Memory B cell (primary cell): ENCODE results near the gene SNX18.

Experiments used
- ATAC-seq: fragments of 150-1000 bp; cut with Tn5 transposase; 2 replicates; pipeline ENCODE4 v1.10.0; 2021; ENCODE audit warnings: low read depth, mild to moderate bottlenecking, moderate library complexity
- DNase-seq, 2 donors: peaks; one replicate each; pipeline ENCODE4 v3.0.0; 2022; ENCODE audit warnings: low spot score in 2 of 2
- H3K27ac Mint-ChIP-seq: one replicate; pipeline ENCODE4 v1.8.0; 2022; ENCODE audit warnings: mild to moderate bottlenecking, moderate library complexity, mixed read lengths
- H3K27me3 Mint-ChIP-seq: one replicate; pipeline ENCODE4 v1.8.0; 2022; ENCODE audit warnings: mixed read lengths
- H3K36me3 Mint-ChIP-seq: one replicate; pipeline ENCODE4 v1.8.0; 2022; ENCODE audit warnings: mild to moderate bottlenecking, mixed read lengths
- H3K4me1 Mint-ChIP-seq: one replicate; pipeline ENCODE4 v1.8.0; 2022; ENCODE audit warnings: mixed read lengths
- H3K4me3 Mint-ChIP-seq: one replicate; pipeline ENCODE4 v1.8.0; 2022; ENCODE audit warnings: mild to moderate bottlenecking, moderate library complexity, mixed read lengths
- H3K9me3 Mint-ChIP-seq: one replicate; pipeline ENCODE4 v1.8.0; 2022; ENCODE audit warnings: mixed read lengths

The SNX18 gene

DNA sequence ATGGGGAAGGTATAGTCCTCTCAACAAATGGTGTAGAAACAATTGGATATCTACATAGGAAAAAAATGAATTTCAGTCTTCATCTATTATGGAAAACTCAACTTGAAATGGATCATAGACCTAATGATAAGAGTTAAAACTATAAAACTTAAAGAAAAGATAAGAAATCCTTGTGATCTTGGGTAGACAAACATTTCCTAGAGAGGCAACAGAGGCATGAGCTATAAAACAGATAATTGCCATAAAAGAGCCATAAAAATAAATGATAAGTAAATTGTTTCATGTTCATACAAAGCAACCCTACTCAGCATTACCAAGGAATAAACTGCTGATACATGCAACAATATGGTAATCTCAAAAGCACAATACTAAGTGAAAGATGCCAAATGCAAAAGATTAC, 76.2 kb downstream of the SNX18 start:
- Mint-ChIP-seq H3K27me3 (peaks cover 2% of the 10 kb centered on the region), H3K9me3 (peaks cover 10% of the 10 kb centered on the region), H3K4me1 (peaks cover 9% of the 10 kb centered on the region), H3K27ac (no peak overlapping the region), H3K4me3 (no peak overlapping the region), H3K36me3 (peaks cover 11% of the 10 kb centered on the region)
- no peak for ATAC-seq
- DNase-seq = no peak

DNA sequence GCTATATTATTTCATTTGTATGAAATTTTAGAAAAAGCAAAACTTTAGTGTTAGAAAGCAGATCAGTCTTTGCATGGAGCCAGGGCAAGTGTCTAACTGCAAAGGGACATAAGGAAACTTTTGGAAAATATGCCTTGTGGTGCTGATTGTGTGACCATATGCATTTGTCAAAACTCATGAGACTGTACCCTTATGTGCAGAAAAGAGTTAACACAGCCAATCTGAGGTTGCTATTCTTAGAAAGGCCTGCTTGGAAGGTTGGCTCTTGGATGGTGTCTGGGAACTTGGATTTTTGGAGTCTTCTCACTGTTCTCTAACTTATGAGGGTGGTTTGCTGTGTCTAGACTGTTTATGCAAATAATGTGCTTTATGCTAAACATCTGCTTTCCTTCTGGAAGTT, 76.6 kb downstream of the SNX18 start:
- Mint-ChIP-seq H3K27me3 (peaks cover 2% of the 10 kb centered on the region), H3K9me3 (peaks cover 10% of the 10 kb centered on the region), H3K36me3 (peaks cover 13% of the 10 kb centered on the region), H3K4me3 (no peak overlapping the region), H3K4me1 (peaks cover 9% of the 10 kb centered on the region), H3K27ac (no peak overlapping the region)
- DNase-seq (no peak), ATAC-seq (no peak)

DNA sequence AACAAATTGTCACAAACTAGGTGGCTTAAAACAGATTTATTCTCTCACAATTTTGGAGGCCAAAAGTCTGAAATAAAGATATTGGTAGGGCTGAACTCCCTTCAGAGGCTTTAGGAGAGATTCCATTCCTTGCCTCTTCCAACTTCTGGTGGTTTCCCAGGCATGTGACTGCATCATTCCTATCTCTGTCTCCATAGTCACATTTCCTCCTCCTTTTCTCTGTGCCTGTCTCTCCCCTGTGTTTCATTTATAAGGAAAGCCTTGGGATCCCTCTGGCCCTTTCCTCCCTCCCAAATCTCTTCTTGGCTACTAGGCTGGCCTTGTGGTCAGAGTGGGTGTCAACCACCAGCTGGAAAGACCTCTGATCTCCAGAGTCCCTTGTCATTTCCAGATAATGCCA, 78.2 kb downstream of the SNX18 start:
- Mint-ChIP-seq H3K27ac (no peak overlapping the region), H3K9me3 (peaks cover 10% of the 10 kb centered on the region), H3K36me3 (peaks cover 13% of the 10 kb centered on the region), H3K4me3 (no peak overlapping the region), H3K4me1 (peaks cover 4% of the 10 kb centered on the region), H3K27me3 (peaks cover 2% of the 10 kb centered on the region)
- ATAC-seq (no peak), DNase-seq (no peak)
